Glutamatergic neuron (in vitro differentiated cells): Measurements from ENCODE around the gene DLX3. TPM values are rescaled to one million over a fixed set of nuclear protein-coding genes. Genes with fewer than 3 reads are reported as not detected.
A peak's percentile ranks its signal among the peaks of the same experiment; 100 is the strongest.

ENCODE experiments used
- DNase-seq: peaks from one replicate; pipeline ENCODE4 v3.0.0; 2022
- H3K27ac Mint-ChIP-seq: one replicate; pipeline ENCODE4 v1.8.0; 2020; ENCODE audit warnings: mild to moderate bottlenecking, mixed read lengths, inconsistent platforms; ENCODE audit not compliant: unreplicated experiment
- H3K27me3 Mint-ChIP-seq: one replicate; pipeline ENCODE4 v1.8.0; 2020; ENCODE audit warnings: mild to moderate bottlenecking, moderate library complexity, mixed read lengths, inconsistent platforms; ENCODE audit not compliant: unreplicated experiment
- H3K36me3 Mint-ChIP-seq: one replicate; pipeline ENCODE4 v1.8.0; 2020; ENCODE audit warnings: mild to moderate bottlenecking, mixed read lengths, inconsistent platforms; ENCODE audit not compliant: unreplicated experiment
- H3K4me1 Mint-ChIP-seq: one replicate; pipeline ENCODE4 v1.8.0; 2020; ENCODE audit warnings: mild to moderate bottlenecking, low read depth, mixed read lengths, inconsistent platforms; ENCODE audit not compliant: unreplicated experiment
- H3K4me3 Mint-ChIP-seq: one replicate; pipeline ENCODE4 v1.8.0; 2020; ENCODE audit warnings: mild to moderate bottlenecking, mixed read lengths, inconsistent platforms; ENCODE audit not compliant: unreplicated experiment
- H3K9me3 Mint-ChIP-seq: one replicate; pipeline ENCODE4 v1.8.0; 2020; ENCODE audit warnings: mild to moderate bottlenecking, moderate library complexity, mixed read lengths, inconsistent platforms; ENCODE audit not compliant: unreplicated experiment
- CTCF ChIP-seq: fragments of 200-600 bp; sonication (generic); IDR thresholded peaks from one replicate; pipeline ENCODE4 v1.5.0; 2021; ENCODE audit not compliant: partially characterized antibody, unreplicated experiment
- total RNA-seq: library from RNA; stranded (reverse); fragmentation: NEBNext Ultra II Directional; extraction: Animal tissue kit (Norgen Biotek cat#: 25700); gene quantifications from one replicate; pipeline ENCODE4 v1.2.1, GENCODE V29; 2021; ENCODE audit not compliant: unreplicated experiment

Gene DLX3
- total RNA-seq, 1 donor from 2014 or later = 0.37 TPM

- Mint-ChIP-seq H3K27ac (no peak overlapping the region), H3K36me3 (no peaks in the 10 kb centered on the region), H3K27me3 (peaks cover 9% of the 10 kb centered on the region), H3K9me3 (peaks cover 3% of the 10 kb centered on the region), H3K4me1 (peaks cover 1% of the 10 kb centered on the region), H3K4me3 (no peak overlapping the region)
- no peak for DNase-seq
- TF ChIP-seq CTCF = no peak
Measured at GRCh38 chr17:50035421-50035879, 40.4 kb upstream of the DLX3 start.

GRCh38 chr17:50034498-50035364, 39.7 kb upstream of the DLX3 start:
- no peak for TF ChIP-seq CTCF
- Mint-ChIP-seq H3K27ac (no peak overlapping the region), H3K27me3 (peaks cover 9% of the 10 kb centered on the region), H3K36me3 (no peaks in the 10 kb centered on the region), H3K9me3 (peaks cover 1% of the 10 kb centered on the region), H3K4me1 (peaks cover 1% of the 10 kb centered on the region), H3K4me3 (peak overlapping the region; percentile 21)
- DNase-seq = no peak

GRCh38 chr17:50033316-50033715, 38.3 kb upstream of the DLX3 start:
- no peak for TF ChIP-seq CTCF
- H3K4me3 Mint-ChIP-seq = no peak overlapping the region
- no peak for DNase-seq
- peaks cover 1% of the 10 kb centered on the region for H3K9me3 Mint-ChIP-seq
- no peaks in the 10 kb centered on the region for H3K36me3 Mint-ChIP-seq
- peaks cover 1% of the 10 kb centered on the region for H3K4me1 Mint-ChIP-seq
- H3K27ac Mint-ChIP-seq = no peak overlapping the region
- peaks cover 5% of the 10 kb centered on the region for H3K27me3 Mint-ChIP-seq

GRCh38 chr17:50029185-50029584, 34.2 kb upstream of the DLX3 start:
- H3K9me3 Mint-ChIP-seq = peaks cover 1% of the 10 kb centered on the region
- H3K4me1 Mint-ChIP-seq = peaks cover 2% of the 10 kb centered on the region
- H3K4me3 Mint-ChIP-seq = no peak overlapping the region
- no peak for DNase-seq
- H3K36me3 Mint-ChIP-seq = no peaks in the 10 kb centered on the region
- no peak for TF ChIP-seq CTCF
- peaks cover 9% of the 10 kb centered on the region for H3K27me3 Mint-ChIP-seq
- H3K27ac Mint-ChIP-seq = no peak overlapping the region

GRCh38 chr17:50028736-50029120, 33.7 kb upstream of the DLX3 start:
- peaks cover 7% of the 10 kb centered on the region for H3K27me3 Mint-ChIP-seq
- no peaks in the 10 kb centered on the region for H3K9me3 Mint-ChIP-seq
- no peak for DNase-seq
- no peak overlapping the region for H3K4me3 Mint-ChIP-seq
- peaks cover 2% of the 10 kb centered on the region for H3K4me1 Mint-ChIP-seq
- no peak overlapping the region for H3K27ac Mint-ChIP-seq
- no peaks in the 10 kb centered on the region for H3K36me3 Mint-ChIP-seq
- TF ChIP-seq CTCF = no peak
